ENCODE results near the gene ARHGAP1. TPM values are rescaled to one million over a fixed set of nuclear protein-coding genes. Genes with fewer than 3 reads are reported as not detected.

The ARHGAP1 gene
- total RNA-seq, 2 experiments from 2014 or later = 33.7 to 36.3 TPM

GRCh38 chr11:46686886-46687795 lies 13.3 kb downstream of the ARHGAP1 start:
- intact Hi-C loops (cut with DNase I, micrococcal nuclease) = no loop called here
- Mint-ChIP-seq H3K9me3 (no peaks in the 10 kb centered on the region), H3K27me3 (no peaks in the 10 kb centered on the region), H3K27ac (no peak overlapping the region), H3K36me3 (ENCODE audit: low read depth) (peaks cover 65% of the 10 kb centered on the region), H3K4me3 (no peak overlapping the region), H3K4me1 (ENCODE audit: low read depth) (peaks cover 8% of the 10 kb centered on the region)
- Histone ChIP-seq H3K9me3 (ENCODE audit: control insufficient read depth in 1 of 2, insufficient read depth in 1 of 2, low read length in 2 of 2) (no peaks in the 10 kb centered on the region), H3K27ac (ENCODE audit: low read depth in 1 of 2, low read length in 2 of 2) (no peak overlapping the region), H3K4me1 (ENCODE audit: insufficient read depth, low read length) (peaks cover 15% of the 10 kb centered on the region), H3K4me3 (ENCODE audit: low read length) (no peak overlapping the region), H3K27me3 (ENCODE audit: control insufficient read depth in 1 of 2, insufficient read depth in 2 of 2, low read length in 2 of 2) (no peaks in the 10 kb centered on the region), H3K36me3 (ENCODE audit: insufficient read depth, low read length) (peaks cover 70% of the 10 kb centered on the region)
- ChIA-PET CTCF (no interaction called here), POLR2A (interaction anchor here (1.2 to 1.4 kb wide), 2 partner anchors 14 to 16 kb away, joined by 3 to 6 read pairs; partner anchors contain the start of genes ARHGAP1 and ZNF408)
- no peak for TF ChIP-seq CTCF (IDR thresholded peaks at IDR 0.05)
- no peak for DNase-seq
- no peak for ATAC-seq (ENCODE audit: poor library complexity)

- no peak overlapping the region for H3K4me3 ChIP-seq (ENCODE audit: low read length)
- CTCF ChIA-PET = no interaction called here
- Mint-ChIP-seq H3K36me3 (ENCODE audit: low read depth) (peaks cover 73% of the 10 kb centered on the region), H3K9me3 (no peaks in the 10 kb centered on the region), H3K27me3 (no peaks in the 10 kb centered on the region), H3K27ac (no peak overlapping the region), H3K4me3 (no peak overlapping the region), H3K4me1 (ENCODE audit: low read depth) (peaks cover 8% of the 10 kb centered on the region)
- H3K4me1 ChIP-seq (ENCODE audit: insufficient read depth, low read length) = peaks cover 15% of the 10 kb centered on the region
- peaks cover 79% of the 10 kb centered on the region for H3K36me3 ChIP-seq (ENCODE audit: insufficient read depth, low read length)
- no peak overlapping the region for H3K27ac ChIP-seq (ENCODE audit: low read depth in 1 of 2, low read length in 2 of 2)
- POLR2A ChIA-PET = interaction anchor here (1.4 to 2.2 kb wide), 3 partner anchors 10 to 14 kb away, joined by 3 to 11 read pairs (median 4); no protein-coding TSS in a partner anchor
- H3K27me3 ChIP-seq (ENCODE audit: control insufficient read depth in 1 of 2, insufficient read depth in 2 of 2, low read length in 2 of 2) = no peaks in the 10 kb centered on the region
- ATAC-seq (ENCODE audit: poor library complexity) (no peak), DNase-seq (no peak)
- TF ChIP-seq CTCF (IDR thresholded peaks at IDR 0.05) = no peak
- no peaks in the 10 kb centered on the region for H3K9me3 ChIP-seq (ENCODE audit: control insufficient read depth in 1 of 2, insufficient read depth in 1 of 2, low read length in 2 of 2)
- intact Hi-C loops (cut with DNase I, micrococcal nuclease) = no loop called here
These were observed 16.1 kb downstream of the ARHGAP1 start for GRCh38 chr11:46684367-46684766.

DNA sequence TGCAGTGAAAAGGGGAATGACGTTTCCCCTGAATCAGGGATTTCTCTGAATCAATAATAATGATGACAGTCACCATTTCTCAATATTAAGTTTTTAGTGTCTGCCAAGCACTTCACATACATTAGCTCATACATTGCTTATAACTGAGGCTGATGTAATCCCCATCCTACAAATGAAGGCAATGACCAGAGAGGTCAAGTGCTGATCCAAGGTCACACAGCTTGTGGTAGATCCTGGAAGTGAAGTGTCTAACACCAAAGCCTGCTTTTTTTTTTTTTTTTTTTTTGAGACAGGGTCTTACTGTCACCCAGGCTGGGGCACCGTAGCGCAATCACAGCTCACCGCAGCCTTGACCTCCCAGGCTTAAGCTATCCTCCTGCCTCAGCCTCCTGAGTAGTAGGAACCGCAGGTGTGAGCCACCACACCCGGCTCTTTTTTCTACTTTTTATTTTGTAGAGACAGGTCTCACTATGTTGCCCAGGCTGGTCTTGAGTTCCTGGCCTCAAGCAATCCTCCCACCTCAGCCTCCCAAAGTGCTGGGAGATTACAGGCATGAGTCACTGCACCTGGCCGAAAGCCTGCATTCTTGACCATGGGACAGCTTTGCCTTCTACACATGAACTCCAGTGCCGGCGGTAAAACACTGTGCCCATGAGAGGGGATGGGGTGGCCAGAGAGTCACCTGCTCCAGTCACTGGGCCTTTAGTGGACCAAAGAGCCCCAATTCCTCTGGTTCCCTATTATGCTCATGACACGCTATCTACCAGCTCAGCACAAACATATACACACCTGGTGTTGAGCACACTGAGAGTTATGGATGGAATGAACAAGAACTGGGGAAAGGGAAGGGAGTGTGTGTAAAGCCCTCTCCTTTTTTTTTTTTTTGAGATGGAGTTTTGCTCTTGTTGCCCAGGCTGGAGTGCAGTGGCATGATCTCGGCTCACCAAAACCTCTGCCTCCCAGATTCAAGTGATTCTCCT lies 17.4 kb downstream of the ARHGAP1 start:
- H3K36me3 Mint-ChIP-seq (ENCODE audit: low read depth) = peaks cover 74% of the 10 kb centered on the region
- no peak overlapping the region for H3K27ac ChIP-seq (ENCODE audit: low read depth in 1 of 2, low read length in 2 of 2)

More for the DNA sequence above, 17.4 kb downstream of the ARHGAP1 start:
- intact Hi-C loops (cut with DNase I, micrococcal nuclease) = no loop called here
- Histone ChIP-seq H3K4me3 (ENCODE audit: low read length) (no peak overlapping the region), H3K4me1 (ENCODE audit: insufficient read depth, low read length) (peaks cover 11% of the 10 kb centered on the region), H3K36me3 (ENCODE audit: insufficient read depth, low read length) (peaks cover 82% of the 10 kb centered on the region), H3K9me3 (ENCODE audit: control insufficient read depth in 1 of 2, insufficient read depth in 1 of 2, low read length in 2 of 2) (no peaks in the 10 kb centered on the region), H3K27me3 (ENCODE audit: control insufficient read depth in 1 of 2, insufficient read depth in 2 of 2, low read length in 2 of 2) (no peaks in the 10 kb centered on the region)
- ATAC-seq (ENCODE audit: poor library complexity) = no peak
- H3K27me3 Mint-ChIP-seq = no peaks in the 10 kb centered on the region
- peaks cover 8% of the 10 kb centered on the region for H3K4me1 Mint-ChIP-seq (ENCODE audit: low read depth)
- H3K9me3 Mint-ChIP-seq = no peaks in the 10 kb centered on the region
- no peak overlapping the region for H3K27ac Mint-ChIP-seq
- POLR2A ChIA-PET = interaction anchor here (1.4 to 2.2 kb wide), 3 partner anchors 8 to 12 kb away, joined by 3 to 11 read pairs (median 4); no protein-coding TSS in a partner anchor
- TF ChIP-seq CTCF (IDR thresholded peaks at IDR 0.05) = no peak
- H3K4me3 Mint-ChIP-seq = no peak overlapping the region
- DNase-seq = no peak
- CTCF ChIA-PET = no interaction called here
